Left lobe of liver (tissue), 2 donors: ENCODE results near the gene TRPV3. TPM values are rescaled to one million over a fixed set of nuclear protein-coding genes. Genes with fewer than 3 reads are reported as not detected.
A peak's percentile ranks its signal among the peaks of the same experiment; 100 is the strongest.
"Not testable (repeated sequence)": the region's sequence is repeated elsewhere in the genome, so short reads cannot be mapped to it uniquely, and the experiment has no call there.

Source experiments
- ATAC-seq: fragments of 200-7000 bp; cut with Tn5 transposase; one replicate; pipeline ENCODE4 v1.9.1; 2020; ENCODE audit warnings: mild to moderate bottlenecking, moderate library complexity
- DNase-seq: peaks from one replicate; pipeline ENCODE4 v3.0.0-alpha.2; 2020; ENCODE audit warnings: low spot score
- total RNA-seq: library from RNA; stranded (reverse); gene quantifications from one replicate; pipeline ENCODE4 v1.2.1, GENCODE V29; 2021
- donor health status: DM: no; HTN: no; CAD: no; lungs with moderate emphysema.
- donor health status: DM: no; HTN: yes; CAD: no.

Gene TRPV3
- total RNA-seq, 1 donor from 2014 or later, result 0.28 TPM

DNA sequence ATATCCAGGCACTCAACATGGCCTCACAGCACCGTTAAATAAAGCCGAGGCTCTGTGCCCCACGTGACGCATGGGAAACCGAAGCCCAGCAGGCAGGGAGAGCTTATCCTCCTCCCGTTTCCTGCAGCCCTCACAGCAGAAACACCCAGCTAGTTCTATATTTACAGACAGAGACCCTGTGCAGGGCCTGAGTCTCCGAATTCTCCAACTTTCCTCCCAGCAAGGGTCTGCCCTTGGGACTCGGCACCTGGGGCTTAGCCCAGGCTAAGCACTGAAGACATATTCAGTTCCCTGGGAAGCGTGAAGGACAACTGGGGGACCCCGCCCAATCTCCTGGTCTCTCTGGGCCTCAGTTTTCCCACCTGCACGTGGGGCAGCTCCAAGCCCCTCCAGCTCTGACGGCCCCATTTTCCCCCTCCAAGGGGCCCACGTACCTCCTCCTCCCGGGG is 29.2 kb downstream of the TRPV3 start:
- DNase-seq (no peak), ATAC-seq (no peak)

- ATAC-seq, result no peak
- DNase-seq, result no peak
Observed at GRCh38 chr17:3527896-3528295, 29.7 kb downstream of the TRPV3 start.

DNA sequence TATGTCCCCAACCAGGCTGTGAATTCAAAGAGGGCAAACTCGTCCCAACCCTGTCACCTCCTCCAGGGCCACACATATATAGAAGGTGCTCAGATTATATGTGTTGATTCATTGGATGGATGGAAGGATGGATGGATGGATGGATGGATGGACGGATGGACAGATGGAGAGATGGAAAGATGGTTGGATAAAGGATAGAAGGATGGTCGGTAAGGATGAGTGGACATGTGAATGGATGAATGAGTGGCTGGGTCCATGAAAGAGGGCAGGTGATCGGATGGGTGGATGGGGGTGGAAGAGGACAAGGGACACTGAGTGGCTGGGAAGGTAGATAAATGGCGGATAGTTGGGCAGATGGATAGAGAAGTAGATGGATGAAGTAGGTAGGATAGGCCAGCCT is 30.1 kb downstream of the TRPV3 start:
- no peak for ATAC-seq
- no peak for DNase-seq

GRCh38 chr17:3526971-3527370 is 30.6 kb downstream of the TRPV3 start:
- ATAC-seq (no peak), DNase-seq (no peak)

- ATAC-seq (no peak), DNase-seq (no peak)
Observed at GRCh38 chr17:3526491-3526890, 31.1 kb downstream of the TRPV3 start.

DNA sequence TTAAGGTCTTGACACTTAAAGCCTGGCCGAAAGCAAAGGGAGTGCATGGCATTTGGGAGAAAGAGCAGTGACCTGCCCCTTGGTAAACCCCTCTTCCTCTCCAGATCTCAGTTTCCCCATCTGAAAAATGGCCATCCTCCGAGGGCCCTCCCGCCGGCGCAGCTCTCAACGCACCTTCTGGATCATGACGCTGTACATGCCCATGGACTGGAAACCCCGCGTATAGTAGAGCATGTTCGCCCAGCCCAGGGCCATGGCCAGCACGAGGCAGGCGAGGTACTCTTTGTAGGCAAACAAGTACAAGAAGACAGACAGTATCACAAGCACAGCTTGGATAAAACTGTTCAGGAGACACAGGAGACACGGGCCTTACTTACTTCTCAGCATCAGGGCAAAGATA is 33.6 kb downstream of the TRPV3 start:
- ATAC-seq, result no peak
- no peak for DNase-seq

GRCh38 chr17:3519472-3519871 is 38.1 kb downstream of the TRPV3 start:
- not testable (repeated sequence) for DNase-seq, ATAC-seq

DNA sequence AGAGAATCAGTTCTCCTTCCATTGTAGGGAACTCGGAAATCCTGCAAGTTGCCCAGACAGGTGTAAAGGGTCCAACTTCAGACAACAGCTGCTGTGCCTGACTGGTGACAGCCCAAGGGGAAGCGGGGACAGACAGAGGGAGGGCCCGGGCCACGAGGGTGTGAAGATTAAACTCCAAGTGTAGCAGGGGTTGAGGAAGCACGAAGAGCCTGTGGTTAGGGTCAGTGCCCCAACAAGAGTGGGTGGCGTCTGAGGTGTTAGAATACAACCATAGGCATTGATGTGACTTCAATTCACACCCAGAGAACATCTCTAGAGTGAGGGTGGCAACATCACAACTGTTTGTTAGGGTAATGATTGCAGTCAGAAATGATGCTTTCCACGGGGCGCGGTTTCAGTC is 42.7 kb downstream of the TRPV3 start:
- ATAC-seq, result no peak
- no peak for DNase-seq

GRCh38 chr17:3514167-3514566 is 43.4 kb downstream of the TRPV3 start:
- DNase-seq, ATAC-seq: not testable (repeated sequence)

- DNase-seq (no peak), ATAC-seq (no peak)
Observed at GRCh38 chr17:3513305-3514035, 44.1 kb downstream of the TRPV3 start.

DNA sequence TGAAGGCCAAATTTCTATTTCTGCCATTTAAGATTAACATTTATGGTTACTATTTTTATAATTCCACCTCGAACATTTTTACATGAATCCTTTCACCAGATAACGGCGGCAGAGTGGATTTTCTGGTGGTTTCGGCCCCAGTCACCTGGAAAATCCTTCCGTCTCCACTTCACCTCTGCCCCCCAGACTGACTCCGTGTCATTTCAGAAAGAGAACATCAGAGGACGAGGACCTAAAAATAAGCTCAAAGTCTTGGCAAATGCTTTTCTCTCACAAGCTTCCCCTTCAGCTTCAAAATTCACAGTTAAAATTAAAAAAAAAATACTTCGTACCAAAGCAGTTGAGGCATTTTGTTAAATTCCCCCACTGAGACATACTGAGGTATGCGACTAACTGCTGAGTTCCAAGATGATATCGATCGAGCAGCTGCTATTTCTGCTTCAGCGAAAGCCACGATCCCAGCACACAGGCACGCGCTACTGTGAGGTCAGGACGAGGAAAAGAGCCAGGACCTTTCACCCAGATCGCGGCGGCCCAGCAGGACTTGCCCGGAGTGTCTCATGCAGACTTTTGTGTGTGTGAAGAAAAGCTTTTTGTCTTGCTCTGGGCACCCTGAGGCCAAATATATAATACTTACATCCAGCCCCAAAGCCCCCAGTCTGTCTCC is 45.0 kb downstream of the TRPV3 start:
- DNase-seq, result peak; percentile 90
- ATAC-seq, result peak; percentile 96

DNA sequence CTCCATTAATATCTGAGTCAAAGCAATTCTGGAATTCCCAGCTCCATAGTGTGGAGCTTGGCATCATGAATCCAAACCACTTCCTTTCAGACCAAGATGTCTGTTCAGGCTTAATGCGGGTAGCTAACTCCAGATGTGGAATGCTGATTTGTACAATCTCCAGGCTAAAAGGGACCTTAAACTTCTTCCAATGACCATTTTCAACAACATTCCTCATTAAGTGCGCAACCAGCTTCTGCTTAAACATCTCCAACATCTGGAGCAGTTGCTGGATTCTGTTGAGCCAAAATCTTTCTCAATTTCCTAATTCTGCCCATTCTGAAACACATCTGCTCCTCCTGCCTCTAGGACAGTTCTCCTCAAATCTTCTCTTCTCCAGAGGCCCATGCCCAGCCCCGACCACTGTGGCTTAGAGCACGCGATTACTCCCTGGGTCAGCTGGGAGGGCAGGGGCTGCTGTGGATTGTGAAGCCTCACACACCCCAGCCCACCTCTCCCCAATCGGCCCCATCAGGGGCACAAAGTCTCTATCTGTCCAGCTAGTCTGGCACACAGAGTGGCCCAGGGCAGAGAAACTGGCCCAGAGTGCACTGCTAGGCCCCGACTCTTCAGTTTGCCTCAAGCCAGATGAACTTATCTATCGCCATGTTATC is 45.6 kb downstream of the TRPV3 start:
- DNase-seq (no peak), ATAC-seq (peak; percentile 21)

DNA sequence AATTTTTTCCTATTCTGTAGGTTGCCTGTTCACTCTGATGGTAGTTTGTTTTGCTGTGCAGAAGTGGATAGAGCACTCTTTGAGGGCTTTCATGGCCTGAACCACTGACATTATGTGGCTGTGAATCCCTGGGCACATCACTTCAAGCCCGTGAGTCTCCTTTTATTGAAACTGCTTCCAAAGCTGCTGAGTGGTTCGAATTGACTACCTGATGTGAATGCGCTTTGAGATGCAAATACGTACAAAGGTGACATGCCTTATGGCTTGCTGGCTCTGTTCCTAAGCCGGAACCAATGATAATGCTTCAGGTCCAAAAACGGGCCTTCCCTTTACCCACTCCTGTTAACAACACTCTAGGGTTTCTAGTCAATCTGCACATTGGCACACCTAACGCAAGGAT is 47.5 kb downstream of the TRPV3 start:
- ATAC-seq (no peak), DNase-seq (no peak)

GRCh38 chr17:3507869-3508268 is 49.7 kb downstream of the TRPV3 start:
- DNase-seq (no peak), ATAC-seq (no peak)

DNA sequence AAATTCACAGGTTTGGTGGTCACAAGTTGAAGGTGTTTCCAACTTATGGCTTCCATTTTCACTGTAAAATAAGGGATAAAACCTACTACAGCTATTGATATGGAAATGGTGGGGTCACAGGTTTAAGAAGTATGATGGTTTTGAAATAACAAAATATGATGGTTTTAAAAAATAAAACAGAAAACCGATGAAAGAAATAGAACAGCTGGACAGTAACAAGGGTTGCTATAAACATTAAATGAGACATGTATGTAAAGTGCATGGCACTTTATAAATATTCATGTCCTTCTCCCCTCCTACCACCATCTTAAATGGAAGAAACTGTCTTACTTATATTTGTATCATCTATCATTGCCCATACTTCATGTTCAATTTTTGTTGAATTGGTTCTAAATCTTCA is 50.5 kb downstream of the TRPV3 start:
- ATAC-seq (no peak), DNase-seq (no peak)

- ATAC-seq (peak; percentile 97), DNase-seq (peak; percentile 83)
Observed at GRCh38 chr17:3506054-3506453, 51.6 kb downstream of the TRPV3 start.

- DNase-seq, result no peak
- no peak for ATAC-seq
Observed at GRCh38 chr17:3505008-3505407, 52.6 kb downstream of the TRPV3 start.

- no peak for DNase-seq
- no peak for ATAC-seq
Observed at GRCh38 chr17:3503285-3503684, 54.3 kb downstream of the TRPV3 start.

DNA sequence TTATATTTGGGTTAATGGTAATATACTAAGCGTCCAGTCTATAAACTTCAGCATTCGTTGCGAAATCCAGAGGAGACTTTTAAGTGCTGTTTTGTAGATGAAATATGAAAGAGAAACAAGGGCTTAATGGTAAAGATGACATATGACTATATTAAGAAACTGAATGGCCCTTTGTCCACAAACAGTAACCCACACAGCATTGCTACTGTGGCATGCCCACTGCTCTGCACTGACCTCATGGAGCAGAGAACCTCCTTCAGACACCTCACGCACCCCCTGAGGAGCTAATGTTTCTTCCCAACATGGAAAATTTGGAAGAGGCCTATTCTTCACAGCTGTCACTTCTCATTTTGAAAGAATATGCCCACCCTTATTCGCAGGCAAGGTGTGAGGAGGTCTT is 55.1 kb downstream of the TRPV3 start:
- DNase-seq (no peak), ATAC-seq (no peak)

GRCh38 chr17:3501344-3501743 is 56.3 kb downstream of the TRPV3 start:
- DNase-seq (no peak), ATAC-seq (no peak)

DNA sequence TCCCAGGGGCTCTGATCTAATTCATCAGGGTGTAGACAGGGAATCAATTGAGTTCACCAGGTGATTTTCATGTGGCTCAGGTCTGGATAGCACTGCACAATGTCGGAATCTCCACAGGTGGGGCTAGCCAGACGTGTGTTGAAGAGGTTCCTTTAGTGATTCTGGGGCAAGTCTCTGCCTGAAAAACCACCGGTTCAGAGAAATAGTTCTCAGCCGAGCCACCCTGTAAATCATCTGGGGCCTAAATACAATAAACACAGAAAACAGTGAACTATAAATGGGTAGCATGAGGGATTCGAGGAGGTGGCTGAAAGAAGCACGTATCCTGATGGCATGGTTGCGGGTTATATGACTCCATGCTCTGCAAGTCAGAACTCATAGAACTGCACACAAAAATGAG is 60.5 kb downstream of the TRPV3 start:
- ATAC-seq (no peak), DNase-seq (no peak)

GRCh38 chr17:3485481-3486068 is 72.0 kb downstream of the TRPV3 start:
- DNase-seq, result peak; percentile 76

More at GRCh38 chr17:3485481-3486068, 72.0 kb downstream of the TRPV3 start:
- peak; percentile 98 for ATAC-seq
